Right renal cortex interstitium (tissue), 3 donors: Measurements from ENCODE around the gene SEMA5B. TPM values are rescaled to one million over a fixed set of nuclear protein-coding genes. Genes with fewer than 3 reads are reported as not detected.

ENCODE experiments used
- DNase-seq, 3 donors: peaks; one replicate each; pipeline ENCODE4 v3.0.0-alpha.2; 2013; ENCODE audit warnings: low read depth in 3 of 3, low spot score in 2 of 3
- polyA plus RNA-seq, 3 donors: library from polyadenylated mRNA; unstranded; fragments of 120-200 nt; gene quantifications; one replicate each; pipeline ENCODE4 v1.2.1, GENCODE V29; 2013; ENCODE audit not compliant: insufficient read length in 3 of 3

SEMA5B gene
- polyA plus RNA-seq, 3 donors, result 17.5 to 25.6 (median 23.4) TPM

DNA sequence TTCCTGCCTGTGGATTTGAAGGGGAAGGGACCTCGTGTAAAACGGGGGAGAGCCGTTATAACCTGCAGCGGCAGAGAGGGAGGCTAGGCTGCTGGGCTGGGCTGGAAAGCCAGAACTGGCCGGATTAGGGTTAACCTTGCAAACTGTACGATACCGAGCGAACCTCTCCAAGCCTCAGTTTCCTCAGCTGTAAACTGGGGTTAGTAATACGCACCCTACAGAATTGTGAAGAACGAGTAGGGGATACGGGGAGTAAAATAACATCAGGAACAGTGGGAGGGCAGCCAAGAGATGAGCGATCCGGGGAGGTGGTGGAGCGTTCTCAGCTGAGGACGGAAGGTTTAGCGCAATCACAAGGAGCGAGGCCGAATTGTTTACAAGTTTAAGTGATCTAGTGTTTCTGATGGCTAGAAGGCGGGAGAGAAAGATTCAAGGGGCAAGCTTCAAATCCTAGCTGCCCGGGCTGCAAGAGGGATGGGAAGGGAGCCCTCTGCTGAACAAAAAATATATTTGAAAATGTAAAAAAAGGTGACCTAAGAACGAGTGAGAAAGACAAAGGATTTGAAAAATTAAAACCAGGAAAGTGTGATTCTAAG lies 768 bp upstream of the SEMA5B start:
- DNase-seq, result peak in 1 of 3 donors; percentile 67

DNA sequence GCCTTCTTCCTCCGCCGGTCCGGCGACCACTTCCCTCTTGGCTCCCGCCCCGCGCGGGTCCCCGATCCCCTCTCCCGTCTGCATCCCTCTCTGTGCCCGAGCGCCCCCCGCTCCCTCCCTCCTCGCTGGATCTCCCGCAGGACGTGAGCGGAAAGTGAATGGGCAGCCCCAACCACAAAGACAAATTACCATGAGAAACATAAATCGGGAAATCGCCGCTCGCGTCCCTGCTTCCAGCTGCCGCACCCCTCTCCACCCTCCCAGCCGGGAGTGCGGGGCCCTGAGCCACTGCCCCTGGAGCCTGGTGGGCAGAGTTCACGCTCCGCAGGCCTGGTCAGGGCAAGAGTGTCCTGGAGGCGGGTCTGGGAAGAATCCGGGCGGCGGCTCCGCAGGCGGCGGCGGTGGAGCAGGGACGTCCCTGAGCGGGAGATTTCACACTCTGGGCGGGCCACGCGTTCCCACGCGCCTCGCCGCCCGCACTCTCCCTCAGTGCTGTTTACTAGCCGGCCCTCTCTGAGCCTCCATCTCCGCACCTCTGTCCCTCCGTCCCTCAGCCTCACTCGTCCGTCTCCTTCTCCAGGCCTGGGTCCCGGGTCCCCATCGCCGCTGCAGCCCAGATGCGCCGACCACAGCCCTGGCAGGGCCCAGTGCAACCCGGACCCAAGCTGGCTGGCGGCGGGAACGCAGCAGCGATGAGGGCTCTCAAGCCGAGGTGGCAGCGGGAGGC lies 835 bp downstream of the SEMA5B start:
- no peak for DNase-seq

- no peak for DNase-seq
These were observed 1.7 kb downstream of the SEMA5B start for GRCh38 chr3:123025642-123026521.

DNA sequence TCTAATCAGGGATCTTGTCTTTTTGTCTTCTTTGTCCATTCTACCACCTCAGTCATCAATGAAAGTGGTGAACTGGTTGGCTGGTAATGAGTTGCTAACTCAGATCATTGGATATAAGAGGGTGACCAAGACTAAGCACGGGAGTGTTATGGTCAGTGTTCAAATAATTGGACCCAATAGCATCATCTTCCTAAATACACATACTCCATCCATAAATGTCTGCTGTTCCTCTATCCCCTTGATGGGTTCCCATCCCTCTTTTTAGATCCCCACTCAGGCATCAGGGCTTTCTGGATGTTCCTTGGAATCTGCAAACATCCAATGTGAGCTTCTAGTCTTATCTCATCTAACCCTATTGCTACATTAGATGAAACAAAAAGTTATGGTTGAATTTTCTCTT lies 3.5 kb downstream of the SEMA5B start:
- DNase-seq, result no peak

DNA sequence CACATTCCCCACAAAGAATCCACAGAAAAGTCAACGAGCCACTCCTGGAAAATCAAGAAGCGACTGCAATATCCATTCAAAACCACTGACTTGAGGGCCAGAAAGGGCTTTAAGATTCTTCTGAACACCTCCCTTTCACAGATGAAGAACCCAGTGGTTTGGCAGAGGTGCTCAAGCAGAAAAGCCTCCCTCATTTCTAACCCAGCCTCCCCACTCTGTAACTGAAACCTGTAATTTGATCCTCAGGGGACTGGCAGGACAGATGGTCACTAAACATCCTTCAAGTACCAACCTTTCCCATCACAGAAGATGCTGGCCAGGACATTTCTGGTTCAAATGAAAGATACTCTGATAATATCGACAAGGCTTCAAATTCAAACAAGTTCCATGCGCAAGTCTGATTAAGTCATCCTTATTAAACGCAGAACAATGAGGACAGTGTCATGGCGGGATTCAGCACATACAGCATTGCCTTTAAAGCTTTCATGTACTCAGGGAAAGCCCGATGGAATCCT lies 5.5 kb downstream of the SEMA5B start:
- DNase-seq, result no peak

DNA sequence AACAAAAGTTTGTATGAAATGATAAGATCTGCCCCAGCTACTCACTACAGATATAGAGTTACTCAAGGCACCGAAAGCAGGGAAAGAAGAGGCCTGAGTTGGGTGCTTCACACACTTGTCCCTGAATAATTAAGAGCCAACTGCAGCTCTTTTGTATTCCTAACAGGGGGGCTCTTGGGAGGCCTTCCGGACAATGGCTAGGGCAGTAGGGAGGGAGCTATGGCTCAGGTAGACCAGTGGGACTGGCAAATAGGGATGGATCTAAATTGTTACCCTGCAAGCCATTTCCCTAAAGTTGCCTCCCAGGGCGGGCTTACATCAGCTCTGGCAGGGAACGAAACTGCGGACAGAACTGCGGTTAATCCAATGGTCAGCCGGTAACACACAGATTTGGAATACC lies 6.2 kb downstream of the SEMA5B start:
- no peak for DNase-seq

GRCh38 chr3:123020709-123021108 lies 6.9 kb downstream of the SEMA5B start:
- DNase-seq, result no peak

DNA sequence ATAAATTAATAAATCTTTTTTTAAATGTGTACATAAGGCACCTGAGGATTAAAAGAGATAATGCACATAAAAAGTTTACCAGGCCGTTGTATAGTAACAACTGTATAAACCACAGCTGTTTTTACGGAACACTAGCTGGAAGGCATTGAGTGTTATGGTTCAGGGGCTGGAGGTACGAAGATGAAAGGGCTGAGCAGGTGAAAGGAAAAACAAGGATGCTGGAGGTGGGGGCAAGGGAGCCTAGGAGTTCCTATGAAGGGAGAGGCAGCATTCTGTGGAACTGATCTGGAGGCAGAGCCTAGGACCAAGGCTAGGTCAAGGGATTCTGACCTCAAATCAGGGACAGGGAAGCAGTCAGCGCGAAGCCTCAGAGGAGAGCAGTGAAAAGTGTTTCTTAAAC lies 8.0 kb downstream of the SEMA5B start:
- DNase-seq, result no peak

- no peak for DNase-seq
These were observed 8.4 kb downstream of the SEMA5B start for GRCh38 chr3:123019161-123019560.

- DNase-seq, result no peak
These were observed 8.9 kb downstream of the SEMA5B start for GRCh38 chr3:123018683-123019082.

GRCh38 chr3:123015596-123015995 lies 12.0 kb downstream of the SEMA5B start:
- DNase-seq, result no peak

DNA sequence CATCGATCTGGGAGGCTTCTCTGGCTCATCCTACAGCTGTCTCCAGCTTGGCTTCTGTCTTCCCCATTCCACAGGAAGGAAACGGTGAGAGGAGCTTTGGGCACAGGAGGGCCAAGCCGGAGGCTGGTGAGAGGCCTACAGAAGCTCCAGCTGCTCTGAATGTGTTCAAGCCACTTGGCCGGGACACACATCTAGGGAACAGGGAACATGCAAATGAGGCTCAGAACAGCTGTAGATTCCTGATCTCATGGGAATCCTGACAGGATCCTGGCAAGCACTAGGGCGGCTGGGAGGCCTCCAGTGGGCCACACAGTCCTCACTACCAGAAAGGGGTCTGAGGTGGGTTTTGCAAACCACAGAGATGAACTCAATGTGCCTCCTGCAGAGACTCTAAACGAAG lies 13.7 kb downstream of the SEMA5B start:
- no peak for DNase-seq

DNA sequence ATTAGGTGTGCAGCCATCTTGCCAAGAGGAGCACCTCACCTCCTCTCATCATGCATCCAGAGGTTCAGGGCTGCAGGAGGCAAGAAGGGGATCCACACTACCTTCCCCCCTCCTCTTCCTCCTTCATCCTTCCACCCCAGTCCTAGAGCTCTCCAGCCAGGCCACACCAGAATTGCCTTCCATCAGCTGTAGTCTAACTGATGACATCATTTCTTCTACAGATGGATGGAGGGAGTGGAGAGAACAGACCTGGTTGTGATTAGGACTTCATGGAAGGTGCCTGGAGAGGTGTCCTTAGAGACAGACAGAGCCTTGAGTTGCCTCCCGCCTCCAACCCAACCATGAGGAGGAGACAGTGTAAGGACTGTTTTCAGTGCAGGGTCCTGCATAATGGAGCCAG lies 14.9 kb downstream of the SEMA5B start:
- DNase-seq, result no peak

DNA sequence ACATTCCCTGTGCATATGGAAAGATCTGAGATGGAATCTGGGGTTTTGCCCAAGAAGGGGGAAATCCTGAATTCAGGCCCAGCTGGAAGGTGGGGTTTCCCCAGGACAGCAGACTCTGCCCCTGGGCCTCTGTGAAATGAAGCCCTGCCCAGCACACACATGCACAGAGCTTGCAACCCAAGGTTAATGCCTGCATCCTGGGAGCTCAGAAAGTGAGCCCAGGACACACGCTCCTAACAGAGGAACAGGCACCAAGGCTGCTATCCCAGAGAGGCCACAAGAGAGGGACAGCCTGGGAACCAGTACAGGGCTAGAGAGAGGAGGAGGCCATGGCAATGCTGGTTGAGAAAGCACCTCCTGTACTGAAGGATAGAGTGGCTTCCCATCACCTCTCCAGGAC lies 16.1 kb downstream of the SEMA5B start:
- DNase-seq, result no peak

GRCh38 chr3:123008840-123009239 lies 18.7 kb downstream of the SEMA5B start:
- DNase-seq, result no peak

GRCh38 chr3:123006609-123007008 lies 21.0 kb downstream of the SEMA5B start:
- DNase-seq, result no peak

- no peak for DNase-seq
These were observed 22.3 kb downstream of the SEMA5B start for GRCh38 chr3:123005291-123005690.

- no peak for DNase-seq
These were observed 23.2 kb downstream of the SEMA5B start for GRCh38 chr3:123004201-123004918.

DNA sequence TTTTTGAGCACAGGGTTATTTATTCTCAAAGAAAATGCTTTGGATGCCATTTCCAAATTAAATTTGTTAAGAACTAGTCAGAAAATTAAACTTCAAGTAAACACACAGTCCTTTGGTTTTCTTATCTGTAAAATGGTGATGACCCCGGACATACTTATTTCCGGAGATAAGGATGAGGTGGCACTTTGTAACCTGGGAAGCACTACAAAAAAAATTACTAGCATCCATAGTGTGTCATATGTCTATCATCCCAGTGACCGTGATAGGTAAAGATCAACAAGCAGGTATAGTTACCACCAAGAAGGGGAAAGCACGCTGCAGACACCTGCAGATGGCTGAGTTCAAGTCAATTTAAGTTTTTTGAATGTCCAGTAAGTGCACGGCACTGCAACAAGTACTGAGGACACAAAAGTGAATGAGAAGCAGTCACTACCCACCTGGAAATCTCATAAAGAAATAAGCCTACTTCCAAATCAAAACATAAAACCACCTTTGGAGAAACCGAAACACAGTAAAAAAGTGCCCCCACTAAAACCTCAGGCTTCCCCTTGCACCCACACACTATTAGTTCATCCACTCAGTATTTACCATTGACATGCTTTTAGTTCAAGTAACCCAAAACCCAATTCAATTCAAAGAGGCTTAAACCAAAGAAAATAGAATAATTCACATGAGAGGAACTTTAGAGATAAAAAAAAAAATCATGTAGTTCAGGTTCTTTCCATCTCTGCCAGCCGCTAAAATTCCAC lies 24.6 kb downstream of the SEMA5B start:
- DNase-seq, result no peak

- no peak for DNase-seq
These were observed 25.3 kb downstream of the SEMA5B start for GRCh38 chr3:123002100-123002748.
